ENCODE measurements around the gene LARP7.
"Not testable (repeated sequence)": the region's sequence is repeated elsewhere in the genome, so short reads cannot be mapped to it uniquely, and the experiment has no call there.

Gene LARP7

GRCh38 chr4:112650332-112650731 lies 13.4 kb downstream of the LARP7 start:
- DNase-seq, result no peak

DNA sequence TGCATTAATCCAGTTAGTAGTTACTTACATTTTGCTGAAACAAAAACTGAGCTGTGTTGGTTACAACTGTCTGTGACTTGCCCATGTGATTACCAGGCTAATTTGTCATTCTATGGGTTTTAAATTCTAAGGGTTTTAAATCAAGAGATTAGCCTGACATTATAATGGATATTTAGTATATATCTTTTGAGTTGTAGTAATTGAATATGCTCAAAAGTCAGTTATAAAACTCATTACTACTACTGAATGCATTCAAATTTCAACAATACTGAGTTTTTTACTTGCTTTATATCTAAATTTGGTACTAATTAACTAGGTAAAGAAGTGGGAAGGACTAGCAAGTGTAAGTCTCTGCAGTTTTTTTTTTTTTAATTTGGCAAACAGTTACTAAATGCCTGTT lies 14.7 kb downstream of the LARP7 start:
- no peak for DNase-seq

DNA sequence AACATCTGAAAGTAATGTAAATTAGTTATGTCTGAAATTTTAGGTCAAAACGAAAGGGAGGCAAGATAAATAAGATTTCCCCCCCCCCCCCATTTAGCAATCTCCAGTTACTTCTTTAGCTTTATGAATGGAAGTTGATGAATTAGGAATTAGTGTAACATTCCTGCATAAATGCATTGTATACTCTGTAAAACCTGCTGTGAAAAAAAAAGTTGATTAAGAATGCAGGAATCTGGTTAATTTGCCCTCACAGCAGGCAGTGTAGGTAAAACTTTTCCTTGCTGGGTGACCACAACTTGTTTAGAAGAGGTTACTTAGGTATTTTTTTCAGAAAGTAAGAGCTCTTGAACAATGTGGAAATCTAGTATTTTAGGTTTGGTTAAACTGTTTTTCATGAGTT lies 15.3 kb downstream of the LARP7 start:
- no peak for DNase-seq

DNA sequence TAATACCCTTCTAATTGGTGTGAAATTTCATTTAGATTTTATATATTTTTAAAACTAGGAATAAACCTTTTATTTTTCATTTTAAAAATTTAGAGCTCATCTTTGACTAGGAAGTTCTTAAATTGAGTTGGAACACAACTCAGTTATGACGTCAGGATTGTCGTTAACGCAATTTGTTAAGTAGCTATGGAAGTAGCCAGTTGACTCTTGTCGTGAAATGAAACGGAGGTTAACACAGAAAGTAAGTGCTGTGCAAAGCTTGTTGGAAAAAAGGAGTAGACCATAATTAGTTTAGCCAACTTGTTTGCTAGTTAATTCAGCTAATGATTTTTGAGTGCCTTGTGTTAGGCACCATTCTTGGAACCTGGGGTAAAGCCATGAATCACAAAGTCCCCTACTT lies 18.3 kb downstream of the LARP7 start:
- no peak for DNase-seq

DNA sequence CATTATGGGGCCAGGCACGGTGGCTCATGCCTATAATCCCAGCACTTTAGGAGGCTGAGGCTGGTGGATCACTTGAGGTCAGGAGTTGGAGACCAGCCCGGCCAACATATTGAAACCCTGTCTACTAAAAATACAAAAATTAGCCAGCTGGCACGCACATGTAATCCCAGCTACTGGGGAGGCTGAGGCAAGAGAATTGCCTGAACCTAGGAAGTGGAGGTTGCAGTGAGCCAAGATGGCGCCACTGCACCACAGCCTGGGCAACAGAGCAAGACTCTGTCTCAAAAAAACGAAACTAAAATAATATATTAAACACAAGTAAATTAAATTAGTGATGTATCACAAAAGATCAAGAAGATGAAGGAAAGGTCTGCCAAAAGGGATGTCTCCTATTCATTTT lies 19.2 kb downstream of the LARP7 start:
- not testable (repeated sequence) for DNase-seq

- DNase-seq, result no peak
These were observed 27.7 kb downstream of the LARP7 start for GRCh38 chr4:112664611-112665010.

GRCh38 chr4:112668131-112668530 lies 31.2 kb downstream of the LARP7 start:
- DNase-seq, result no peak

- no peak for DNase-seq
These were observed 36.1 kb downstream of the LARP7 start for GRCh38 chr4:112673076-112673475.

DNA sequence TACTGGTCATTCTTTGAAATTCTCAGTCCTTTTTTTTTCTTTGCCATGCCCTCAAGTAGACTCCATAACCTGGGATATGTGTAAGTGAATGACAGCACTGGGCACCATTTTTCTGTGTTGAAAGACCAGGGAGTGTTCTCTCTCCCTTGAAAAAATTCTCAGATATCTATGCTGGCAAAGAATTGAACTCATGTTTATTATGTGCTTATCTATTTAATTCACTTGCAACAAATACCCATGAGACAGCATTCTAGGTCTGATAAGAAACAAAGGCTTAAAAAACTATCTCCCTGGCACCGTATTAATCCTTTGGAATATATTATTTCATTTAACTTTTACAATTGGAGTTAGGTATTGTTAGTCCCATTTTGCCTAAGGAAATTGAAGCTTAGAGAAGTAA lies 36.7 kb downstream of the LARP7 start:
- no peak for DNase-seq

- DNase-seq, result no peak
These were observed 37.4 kb downstream of the LARP7 start for GRCh38 chr4:112674376-112674775.

GRCh38 chr4:112677519-112678091 lies 40.7 kb downstream of the LARP7 start:
- DNase-seq, result no peak

DNA sequence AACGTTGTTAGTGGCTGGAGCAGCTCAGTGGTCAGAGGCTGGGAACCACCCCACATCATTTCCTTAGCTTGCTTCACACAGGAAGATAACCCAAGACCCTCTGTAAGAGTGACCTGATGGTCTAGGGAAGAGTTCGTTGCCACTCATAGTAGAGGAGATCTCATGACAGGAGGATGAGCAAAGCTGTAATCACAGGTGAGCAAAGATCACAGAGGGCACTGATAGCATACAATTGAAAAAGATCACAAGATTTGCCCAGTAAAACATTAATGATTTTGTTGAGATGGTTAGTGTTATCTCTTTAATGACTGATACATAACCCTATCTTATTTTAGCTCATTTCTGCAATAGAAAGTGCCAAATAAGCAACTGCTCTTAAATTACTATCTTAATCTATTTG lies 44.1 kb downstream of the LARP7 start:
- DNase-seq, result no peak

DNA sequence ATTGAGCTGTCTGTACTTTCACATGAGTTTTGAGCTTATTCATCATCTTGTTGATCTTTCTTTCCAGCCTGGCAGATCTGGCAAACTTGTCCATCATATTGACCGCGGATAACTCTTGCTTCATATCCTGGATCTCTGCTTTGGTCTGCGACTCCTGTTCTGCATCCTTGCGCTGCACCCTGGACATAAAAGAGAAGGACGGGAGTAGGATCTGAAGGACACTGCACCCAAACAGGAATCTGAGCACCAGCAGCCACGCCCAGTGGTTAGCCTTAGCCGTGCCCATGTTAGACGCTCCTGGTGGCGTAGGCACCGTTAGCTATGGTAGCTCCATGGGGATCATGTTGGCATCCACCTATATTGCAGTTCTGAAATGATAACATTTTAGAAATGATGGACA lies 56.6 kb downstream of the LARP7 start:
- no peak for DNase-seq

DNA sequence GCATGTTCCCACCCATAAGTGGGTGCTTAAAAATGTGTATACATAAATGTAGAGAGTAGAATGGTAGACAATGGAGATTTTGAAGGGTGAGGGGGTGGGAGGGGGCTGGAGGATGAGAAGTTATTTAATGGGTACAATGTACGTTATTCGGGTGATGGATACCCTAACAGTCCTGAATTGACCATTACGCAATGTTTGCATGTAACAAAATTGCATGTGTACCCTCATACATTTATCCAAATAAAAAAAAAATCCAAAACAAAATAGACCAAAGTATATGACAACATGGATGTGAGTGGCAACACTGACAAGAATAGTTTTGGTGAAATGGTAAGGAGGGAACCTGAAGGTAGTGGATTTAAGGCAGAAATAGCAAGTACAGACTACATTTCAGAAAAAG lies 63.7 kb downstream of the LARP7 start:
- DNase-seq, result no peak

- no peak for DNase-seq
These were observed 65.9 kb downstream of the LARP7 start for GRCh38 chr4:112702892-112703291.

GRCh38 chr4:112704322-112704721 lies 67.4 kb downstream of the LARP7 start:
- DNase-seq, result no peak

- no peak for DNase-seq
These were observed 68.3 kb downstream of the LARP7 start for GRCh38 chr4:112704991-112705845.

DNA sequence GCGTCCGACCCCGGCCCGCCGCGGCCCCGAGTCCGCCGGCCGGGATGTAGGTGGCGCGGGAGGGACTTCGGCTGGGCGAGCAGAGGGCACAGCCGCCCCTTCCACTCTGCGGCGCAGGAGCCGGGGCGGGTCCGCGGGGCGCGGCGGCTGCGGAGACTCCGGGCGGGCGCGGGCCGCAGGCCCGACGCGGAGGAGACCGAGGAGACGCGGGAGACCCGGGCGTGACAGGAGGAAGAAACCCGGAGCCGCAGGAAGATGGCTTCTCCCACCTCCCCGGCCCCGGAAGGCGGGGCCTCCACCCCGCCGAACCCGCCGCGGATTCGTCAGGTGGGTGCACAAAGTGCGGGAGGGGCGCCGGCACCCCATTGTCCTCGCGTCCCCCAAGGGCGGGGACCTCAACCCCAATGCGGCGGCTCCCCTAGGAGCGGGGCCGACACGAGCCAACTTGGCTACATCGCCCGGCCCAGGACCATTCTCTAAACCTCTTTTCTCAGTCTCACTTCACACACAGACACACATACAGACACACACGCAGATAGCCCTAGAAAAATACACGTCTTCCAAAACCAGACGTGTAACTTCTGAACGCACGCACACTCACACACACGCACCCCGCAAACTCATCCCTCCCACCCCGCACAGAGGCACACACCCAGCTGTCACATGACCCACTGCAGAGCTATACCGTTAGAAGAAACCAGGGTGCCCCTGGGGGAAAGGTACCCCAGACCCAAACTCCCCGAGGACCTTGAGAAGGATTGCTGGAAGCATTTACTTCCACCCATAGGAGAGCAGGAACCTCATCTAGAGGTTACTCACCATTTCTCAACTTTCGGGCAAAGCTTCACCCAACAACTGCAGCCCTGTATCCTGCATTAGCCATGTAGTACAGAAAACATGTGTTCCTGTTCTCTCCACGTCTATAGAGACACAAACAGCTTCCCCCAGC lies 69.2 kb downstream of the LARP7 start:
- not testable (repeated sequence) for DNase-seq

DNA sequence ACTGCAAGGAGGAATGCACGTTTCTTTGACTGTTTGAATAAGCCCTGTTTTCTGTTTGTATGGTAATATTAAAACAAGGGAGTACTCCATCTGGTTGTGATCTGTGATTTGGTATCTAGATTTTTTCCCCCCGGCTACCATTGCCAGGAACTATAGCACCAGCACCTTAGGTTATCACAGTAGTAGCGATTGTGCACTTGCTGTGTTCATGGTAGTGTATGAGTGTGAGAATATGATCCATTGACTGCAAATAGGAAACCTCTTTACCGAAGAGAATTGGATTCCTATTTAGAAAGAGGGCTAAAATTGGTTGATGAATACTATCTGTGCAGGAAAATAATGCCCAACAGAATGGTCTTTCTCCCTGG lies 69.9 kb downstream of the LARP7 start:
- no peak for DNase-seq

All from RPMI8226 (cell line).